ENCODE results near the gene OPCML.

- TF ChIP-seq ZFX (IDR thresholded peaks at IDR 0.05; ENCODE audit: borderline replicate concordance) = no peak
- TF ChIP-seq CTCF (IDR thresholded peaks at IDR 0.05) = no peak
These were observed 848.7 kb downstream of the OPCML start for GRCh38 chr11:132683602-132684001.
